GM04504 (cell line): ENCODE data around the gene MICALL2.

Experiments used
- DNase-seq: peaks from one replicate; pipeline ENCODE4 v3.0.0-alpha.2; 2012; ENCODE audit warnings: low read depth

MICALL2 gene

GRCh38 chr7:1433128-1433920, 25.9 kb downstream of the MICALL2 start:
- DNase-seq: no peak

GRCh38 chr7:1432411-1433082, 26.7 kb downstream of the MICALL2 start:
- DNase-seq: peak; percentile 12

GRCh38 chr7:1431634-1432380, 27.5 kb downstream of the MICALL2 start:
- DNase-seq: no peak

- no peak for DNase-seq
Measured at GRCh38 chr7:1431226-1431625, 28.0 kb downstream of the MICALL2 start.

GRCh38 chr7:1430056-1430845, 29.0 kb downstream of the MICALL2 start:
- DNase-seq: no peak

GRCh38 chr7:1428941-1429501, 30.2 kb downstream of the MICALL2 start:
- no peak for DNase-seq

- DNase-seq: no peak
Measured at GRCh38 chr7:1427064-1427657, 32.1 kb downstream of the MICALL2 start.

- DNase-seq: no peak
Measured at GRCh38 chr7:1426474-1426873, 32.8 kb downstream of the MICALL2 start.

GRCh38 chr7:1425292-1426136, 33.8 kb downstream of the MICALL2 start:
- DNase-seq: no peak

GRCh38 chr7:1424041-1424440, 35.2 kb downstream of the MICALL2 start:
- no peak for DNase-seq

- no peak for DNase-seq
Measured at GRCh38 chr7:1423264-1423811, 35.9 kb downstream of the MICALL2 start.

- DNase-seq: no peak
Measured at GRCh38 chr7:1422512-1423263, 36.6 kb downstream of the MICALL2 start.

GRCh38 chr7:1421946-1422345, 37.3 kb downstream of the MICALL2 start:
- DNase-seq: no peak

GRCh38 chr7:1421020-1421790, 38.1 kb downstream of the MICALL2 start:
- no peak for DNase-seq

GRCh38 chr7:1419688-1420087, 39.6 kb downstream of the MICALL2 start:
- DNase-seq: no peak

GRCh38 chr7:1419310-1419634, 40.0 kb downstream of the MICALL2 start:
- no peak for DNase-seq

- no peak for DNase-seq
Measured at GRCh38 chr7:1418505-1419309, 40.6 kb downstream of the MICALL2 start.
